Measurements from ENCODE around the gene VEZF1.

The VEZF1 gene

DNA sequence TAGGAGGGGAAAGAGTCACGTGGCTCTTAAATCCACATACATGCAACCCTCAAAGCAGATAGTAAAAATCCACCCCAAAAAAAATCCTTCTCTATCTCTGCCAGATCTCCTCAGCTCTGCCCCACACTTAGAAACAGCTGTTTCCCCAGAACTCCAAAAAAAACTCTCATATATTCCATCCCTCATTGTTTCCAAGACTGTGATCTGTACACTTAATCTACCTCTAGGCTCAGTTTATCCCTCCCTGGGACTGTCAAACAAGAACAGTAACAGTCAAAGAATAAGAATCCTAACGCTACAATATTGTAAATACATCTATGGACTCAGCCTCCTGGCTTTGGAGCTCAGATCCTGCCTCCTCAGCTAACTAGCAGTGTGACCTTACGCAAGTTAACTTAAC lies 44.4 kb downstream of the VEZF1 start:
- peak overlapping the region; percentile 70 for H3K27ac ChIP-seq (ENCODE audit: low read depth, low read length)
- H3K4me3 ChIP-seq (ENCODE audit: low read depth in 1 of 2, low read length in 2 of 2), result peak overlapping the region in 1 of 2 donors; percentile 6
- peak overlapping the region; percentile 34 for H3K9ac ChIP-seq (ENCODE audit: low read length)
- H3K4me1 ChIP-seq (ENCODE audit: insufficient read depth, low read length), result peaks cover 92% of the 10 kb centered on the region
- H3K27me3 ChIP-seq (ENCODE audit: control insufficient read depth in 1 of 2, insufficient read depth in 2 of 2, low read length in 2 of 2), result no peaks in the 10 kb centered on the region
- H3K36me3 ChIP-seq (ENCODE audit: insufficient read depth, low read length), result no peaks in the 10 kb centered on the region
- no peaks in the 10 kb centered on the region for H3K9me3 ChIP-seq (ENCODE audit: low read length)

DNA sequence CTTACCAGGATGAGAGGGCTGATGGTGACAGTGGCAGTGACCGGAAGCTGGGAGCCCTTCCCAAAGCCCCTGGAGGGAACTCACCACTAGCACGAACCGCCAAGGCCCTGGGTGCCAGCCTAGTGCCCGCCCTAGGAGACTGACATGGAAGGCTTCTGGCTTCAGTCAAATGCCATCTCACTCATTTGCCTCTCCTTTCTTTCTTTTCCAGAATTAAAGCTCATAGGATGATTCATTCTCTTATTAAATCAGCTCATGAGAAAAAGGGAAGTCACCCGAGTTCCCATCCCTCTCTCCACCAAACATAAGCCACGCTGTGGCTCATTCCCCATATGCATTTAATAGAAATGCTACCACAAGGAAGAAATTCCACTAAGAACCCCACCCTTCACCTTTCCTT lies 44.9 kb downstream of the VEZF1 start:
- Histone ChIP-seq H3K9me3 (ENCODE audit: low read length) (no peaks in the 10 kb centered on the region), H3K9ac (ENCODE audit: low read length) (peak overlapping the region; percentile 34), H3K4me1 (ENCODE audit: insufficient read depth, low read length) (peaks cover 90% of the 10 kb centered on the region), H3K36me3 (ENCODE audit: insufficient read depth, low read length) (no peaks in the 10 kb centered on the region), H3K27me3 (ENCODE audit: control insufficient read depth in 1 of 2, insufficient read depth in 2 of 2, low read length in 2 of 2) (no peaks in the 10 kb centered on the region), H3K4me3 (ENCODE audit: low read depth in 1 of 2, low read length in 2 of 2) (peak overlapping the region in 1 of 2 donors; percentile 6), H3K27ac (ENCODE audit: low read depth, low read length) (peak overlapping the region; percentile 70)

DNA sequence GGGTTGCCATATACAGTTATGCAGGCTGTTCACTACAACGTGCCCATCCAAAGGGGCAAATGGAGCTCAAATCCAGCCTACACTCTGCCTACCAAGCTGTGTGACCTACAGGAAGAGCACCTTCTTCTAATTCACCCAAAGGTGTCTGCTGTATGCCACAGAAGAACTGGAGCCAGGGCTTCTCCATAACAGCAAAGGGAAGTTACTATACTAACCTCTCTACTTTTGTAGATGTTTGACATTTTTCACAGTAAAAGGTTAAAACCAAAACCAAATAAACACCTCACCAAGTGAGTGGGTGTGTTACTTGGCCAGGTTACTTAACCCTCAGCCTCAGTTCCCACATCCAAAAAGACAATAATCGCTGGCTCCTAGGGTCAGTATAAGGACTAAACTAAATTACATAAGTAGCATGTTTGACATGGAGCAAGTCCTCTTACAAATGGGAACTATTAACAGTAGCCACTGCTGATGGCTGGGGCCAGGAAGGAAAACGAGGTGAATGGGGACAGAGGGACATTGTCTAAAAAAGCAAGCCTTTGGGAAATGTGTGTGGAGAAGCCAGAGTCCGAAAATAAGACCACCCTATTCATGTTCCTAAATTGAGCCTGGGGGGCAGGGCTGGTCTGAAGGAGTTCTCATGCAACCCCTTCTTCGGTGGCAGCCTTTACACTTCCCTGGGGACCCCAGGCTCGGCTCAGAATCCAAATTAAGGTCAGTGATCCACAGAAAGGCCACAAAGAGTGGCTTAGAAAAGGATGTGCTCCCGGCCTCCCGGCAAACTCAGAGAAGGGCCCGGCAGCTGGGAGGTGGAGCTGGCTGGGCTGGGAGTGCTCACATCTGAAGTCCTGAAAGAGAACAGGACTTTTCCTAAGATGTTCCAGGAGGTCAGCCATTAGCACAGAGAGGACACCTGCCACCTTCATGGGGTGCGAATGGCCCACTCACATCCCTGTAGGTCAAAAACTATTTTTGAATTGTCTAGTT lies 46.4 kb downstream of the VEZF1 start:
- peak overlapping the region in 1 of 2 donors; percentile 4 for H3K4me3 ChIP-seq (ENCODE audit: low read depth in 1 of 2, low read length in 2 of 2)
- no peaks in the 10 kb centered on the region for H3K27me3 ChIP-seq (ENCODE audit: control insufficient read depth in 1 of 2, insufficient read depth in 2 of 2, low read length in 2 of 2)
- H3K27ac ChIP-seq (ENCODE audit: low read depth, low read length), result peak overlapping the region; percentile 96
- H3K9ac ChIP-seq (ENCODE audit: low read length), result peak overlapping the region; percentile 13
- no peaks in the 10 kb centered on the region for H3K9me3 ChIP-seq (ENCODE audit: low read length)
- H3K4me1 ChIP-seq (ENCODE audit: insufficient read depth, low read length), result peaks cover 94% of the 10 kb centered on the region
- H3K36me3 ChIP-seq (ENCODE audit: insufficient read depth, low read length), result no peaks in the 10 kb centered on the region

DNA sequence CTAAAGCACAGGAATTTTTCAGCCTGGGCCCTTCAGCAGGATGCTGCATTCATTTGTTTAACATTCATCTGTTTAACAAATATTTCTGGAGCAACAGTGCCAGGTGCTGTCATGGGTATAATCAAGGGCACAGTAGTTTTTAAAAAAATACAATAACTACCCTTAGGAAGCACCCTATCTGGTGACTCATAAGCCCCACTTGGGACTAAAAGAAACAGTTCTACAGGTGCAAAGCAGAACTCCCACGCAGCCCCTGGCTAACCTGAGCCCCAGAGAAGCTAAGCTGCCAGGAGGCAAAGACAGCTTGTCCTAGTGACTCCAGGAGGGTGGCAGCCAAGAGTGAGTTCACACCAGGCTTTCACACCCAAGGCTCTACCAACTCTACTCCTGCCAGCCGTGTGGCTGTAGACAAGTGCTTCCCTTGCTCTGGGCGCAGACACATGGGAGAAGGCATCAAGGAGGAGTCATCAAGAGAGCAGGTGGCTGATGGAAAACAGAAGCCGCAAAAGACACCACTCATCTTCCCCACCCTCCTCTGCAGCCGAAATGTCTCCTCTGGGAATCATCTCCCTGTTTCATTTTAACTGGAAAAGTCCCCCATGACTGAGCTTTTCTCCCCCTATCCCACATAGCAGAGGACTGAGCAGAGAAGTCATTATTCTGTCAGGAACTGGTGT lies 47.3 kb downstream of the VEZF1 start:
- Histone ChIP-seq H3K27ac (ENCODE audit: low read depth, low read length) (peak overlapping the region; percentile 96), H3K27me3 (ENCODE audit: control insufficient read depth in 1 of 2, insufficient read depth in 2 of 2, low read length in 2 of 2) (no peaks in the 10 kb centered on the region), H3K9me3 (ENCODE audit: low read length) (no peaks in the 10 kb centered on the region), H3K9ac (ENCODE audit: low read length) (peak overlapping the region; percentile 12), H3K36me3 (ENCODE audit: insufficient read depth, low read length) (no peaks in the 10 kb centered on the region), H3K4me3 (ENCODE audit: low read depth in 1 of 2, low read length in 2 of 2) (peak overlapping the region in 1 of 2 donors; percentile 4), H3K4me1 (ENCODE audit: insufficient read depth, low read length) (peaks cover 94% of the 10 kb centered on the region)

- peak overlapping the region; percentile 96 for H3K27ac ChIP-seq (ENCODE audit: low read depth, low read length)
- peak overlapping the region; percentile 18 for H3K9ac ChIP-seq (ENCODE audit: low read length)
- peaks cover 94% of the 10 kb centered on the region for H3K4me1 ChIP-seq (ENCODE audit: insufficient read depth, low read length)
- no peaks in the 10 kb centered on the region for H3K9me3 ChIP-seq (ENCODE audit: low read length)
- no peaks in the 10 kb centered on the region for H3K36me3 ChIP-seq (ENCODE audit: insufficient read depth, low read length)
- no peak overlapping the region for H3K4me3 ChIP-seq (ENCODE audit: low read depth in 1 of 2, low read length in 2 of 2)
- H3K27me3 ChIP-seq (ENCODE audit: control insufficient read depth in 1 of 2, insufficient read depth in 2 of 2, low read length in 2 of 2), result no peaks in the 10 kb centered on the region
These were observed 47.8 kb downstream of the VEZF1 start for GRCh38 chr17:57940231-57940630.

GRCh38 chr17:57939797-57940196 lies 48.3 kb downstream of the VEZF1 start:
- H3K4me1 ChIP-seq (ENCODE audit: insufficient read depth, low read length), result peaks cover 94% of the 10 kb centered on the region
- peak overlapping the region; percentile 18 for H3K9ac ChIP-seq (ENCODE audit: low read length)
- no peaks in the 10 kb centered on the region for H3K36me3 ChIP-seq (ENCODE audit: insufficient read depth, low read length)
- peak overlapping the region in 1 of 2 donors; percentile 11 for H3K4me3 ChIP-seq (ENCODE audit: low read depth in 1 of 2, low read length in 2 of 2)
- peak overlapping the region; percentile 96 for H3K27ac ChIP-seq (ENCODE audit: low read depth, low read length)
- H3K27me3 ChIP-seq (ENCODE audit: control insufficient read depth in 1 of 2, insufficient read depth in 2 of 2, low read length in 2 of 2), result no peaks in the 10 kb centered on the region
- H3K9me3 ChIP-seq (ENCODE audit: low read length), result no peaks in the 10 kb centered on the region

GRCh38 chr17:57938061-57938502 lies 50.0 kb downstream of the VEZF1 start:
- Histone ChIP-seq H3K4me3 (ENCODE audit: low read depth in 1 of 2, low read length in 2 of 2) (no peak overlapping the region), H3K27ac (ENCODE audit: low read depth, low read length) (peak overlapping the region; percentile 88), H3K9me3 (ENCODE audit: low read length) (no peaks in the 10 kb centered on the region), H3K9ac (ENCODE audit: low read length) (no peak overlapping the region), H3K4me1 (ENCODE audit: insufficient read depth, low read length) (peaks cover 93% of the 10 kb centered on the region), H3K27me3 (ENCODE audit: control insufficient read depth in 1 of 2, insufficient read depth in 2 of 2, low read length in 2 of 2) (no peaks in the 10 kb centered on the region), H3K36me3 (ENCODE audit: insufficient read depth, low read length) (no peaks in the 10 kb centered on the region)

DNA sequence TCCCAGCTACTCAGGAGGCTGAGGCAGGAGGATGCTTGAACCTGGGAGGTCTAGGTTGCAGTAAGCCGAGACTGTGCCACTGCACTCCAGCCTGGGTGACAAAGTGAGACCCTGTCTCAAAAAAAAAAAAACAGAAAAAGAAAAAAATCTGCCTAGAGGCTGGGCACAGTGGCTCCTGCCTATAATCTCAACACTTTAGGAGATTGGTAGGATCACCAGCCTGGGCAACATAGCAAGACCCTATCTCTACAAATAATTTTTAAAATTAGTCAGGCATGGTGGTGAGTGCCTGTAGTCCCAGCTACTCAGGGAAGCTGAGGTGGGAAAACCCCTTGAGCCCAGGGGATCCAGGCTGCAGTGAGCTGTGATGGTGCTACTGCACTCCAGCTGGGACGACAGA lies 50.6 kb downstream of the VEZF1 start:
- Histone ChIP-seq H3K9ac (ENCODE audit: low read length) (no peak overlapping the region), H3K36me3 (ENCODE audit: insufficient read depth, low read length) (no peaks in the 10 kb centered on the region), H3K27me3 (ENCODE audit: control insufficient read depth in 1 of 2, insufficient read depth in 2 of 2, low read length in 2 of 2) (no peaks in the 10 kb centered on the region), H3K27ac (ENCODE audit: low read depth, low read length) (peak overlapping the region; percentile 88), H3K4me1 (ENCODE audit: insufficient read depth, low read length) (peaks cover 93% of the 10 kb centered on the region), H3K9me3 (ENCODE audit: low read length) (no peaks in the 10 kb centered on the region), H3K4me3 (ENCODE audit: low read depth in 1 of 2, low read length in 2 of 2) (no peak overlapping the region)

DNA sequence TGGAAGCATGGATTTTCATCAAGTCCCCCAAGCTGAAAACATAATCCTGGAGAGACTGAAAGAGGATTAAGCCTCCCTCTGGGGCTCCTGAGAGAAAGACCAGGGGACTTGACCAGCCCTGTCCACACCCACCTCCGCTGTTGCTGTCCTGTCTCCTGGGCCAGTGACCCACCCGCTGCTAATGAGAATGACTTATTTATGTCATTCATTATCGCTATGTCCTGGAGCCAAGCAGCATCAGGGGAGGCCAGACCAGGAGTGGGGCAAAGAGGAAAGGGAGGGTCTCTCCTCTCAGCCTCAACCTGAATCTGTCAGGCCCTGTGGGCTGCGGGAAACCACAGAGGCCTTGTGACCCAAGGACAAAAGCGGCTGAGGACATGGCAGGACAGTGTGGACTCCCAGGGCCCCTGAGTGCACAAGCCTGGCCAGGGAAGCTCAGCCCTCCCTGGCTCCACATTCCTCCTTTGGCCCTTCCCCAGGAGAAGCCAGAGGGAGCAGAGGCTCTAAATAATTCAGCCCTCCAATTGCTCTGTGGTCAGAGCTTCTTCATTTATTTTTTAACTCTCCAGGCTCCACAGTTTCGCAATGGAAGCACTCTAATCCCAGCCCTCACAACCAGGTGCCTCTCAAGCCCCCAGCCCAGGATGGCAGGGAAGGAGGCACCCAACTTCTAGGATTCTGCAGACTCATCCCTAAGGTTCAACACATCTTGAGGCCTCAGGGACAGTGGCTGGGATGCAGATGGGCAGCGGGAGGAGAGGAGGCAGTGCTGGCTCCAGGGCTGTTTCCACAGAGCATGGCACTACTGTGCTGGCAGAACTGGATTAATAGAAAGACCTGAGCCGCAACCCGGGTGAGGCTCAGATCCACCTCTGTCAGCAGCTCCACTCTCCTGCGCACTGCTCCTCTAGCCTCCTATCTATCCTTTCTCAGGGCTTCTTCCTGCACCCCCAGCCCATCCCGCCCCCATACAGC lies 51.9 kb downstream of the VEZF1 start:
- Histone ChIP-seq H3K9me3 (ENCODE audit: low read length) (no peaks in the 10 kb centered on the region), H3K9ac (ENCODE audit: low read length) (peak overlapping the region; percentile 83), H3K36me3 (ENCODE audit: insufficient read depth, low read length) (no peaks in the 10 kb centered on the region), H3K4me1 (ENCODE audit: insufficient read depth, low read length) (peaks cover 84% of the 10 kb centered on the region), H3K27me3 (ENCODE audit: control insufficient read depth in 1 of 2, insufficient read depth in 2 of 2, low read length in 2 of 2) (no peaks in the 10 kb centered on the region), H3K27ac (ENCODE audit: low read depth, low read length) (peak overlapping the region; percentile 88), H3K4me3 (ENCODE audit: low read depth in 1 of 2, low read length in 2 of 2) (peak overlapping the region in 1 of 2 donors; percentile 59)

DNA sequence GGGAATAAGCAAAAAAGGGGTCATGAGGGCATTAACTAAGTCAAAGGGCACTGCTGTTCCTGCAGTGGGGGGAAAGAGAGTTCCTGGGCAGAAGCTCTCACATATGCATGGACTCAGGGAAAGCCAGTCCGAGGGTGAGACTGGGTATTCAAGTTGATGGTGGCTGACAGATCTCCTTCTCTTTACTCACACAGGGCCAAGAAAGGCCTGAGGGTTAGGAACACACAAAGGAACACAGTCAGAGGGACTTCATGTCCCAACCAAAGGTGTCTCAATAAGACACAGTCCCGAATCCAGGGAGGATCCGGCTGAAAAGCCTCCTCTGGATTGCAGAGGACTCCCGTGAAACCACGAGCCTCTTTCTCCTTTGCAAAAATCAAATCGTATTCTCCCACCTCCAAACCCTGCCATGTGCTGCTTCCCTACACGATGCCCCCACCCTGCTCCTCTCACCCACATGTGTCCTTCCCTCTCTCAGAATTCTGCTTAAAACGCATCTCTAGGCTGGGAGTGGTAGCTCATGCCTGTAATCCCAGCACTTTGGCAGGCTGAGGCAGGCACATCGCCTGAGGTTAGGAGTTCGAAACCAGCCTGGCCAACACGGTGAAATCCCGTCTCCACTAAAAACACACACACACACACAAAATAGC lies 56.4 kb downstream of the VEZF1 start:
- no peak overlapping the region for H3K4me3 ChIP-seq (ENCODE audit: low read depth in 1 of 2, low read length in 2 of 2)
- peak overlapping the region; percentile 63 for H3K27ac ChIP-seq (ENCODE audit: low read depth, low read length)
- no peak overlapping the region for H3K9ac ChIP-seq (ENCODE audit: low read length)
- H3K4me1 ChIP-seq (ENCODE audit: insufficient read depth, low read length), result peaks cover 82% of the 10 kb centered on the region
- H3K9me3 ChIP-seq (ENCODE audit: low read length), result no peaks in the 10 kb centered on the region
- no peaks in the 10 kb centered on the region for H3K27me3 ChIP-seq (ENCODE audit: control insufficient read depth in 1 of 2, insufficient read depth in 2 of 2, low read length in 2 of 2)
- H3K36me3 ChIP-seq (ENCODE audit: insufficient read depth, low read length), result no peaks in the 10 kb centered on the region
